H9 (cell line): ENCODE results near the gene POU6F2. TPM values are rescaled to one million over a fixed set of nuclear protein-coding genes. Genes with fewer than 3 reads are reported as not detected.

Experiments used
- DNase-seq: peaks from one replicate; pipeline ENCODE4 v3.0.0-alpha.2; 2017
- H2AFZ ChIP-seq: one replicate; pipeline ENCODE4 v1.6.1; 2013; ENCODE audit warnings: mild to moderate bottlenecking, low read length, control low read depth, moderate library complexity
- H2AK5ac ChIP-seq: 2 replicates; pipeline ENCODE4 v1.6.1; 2013; ENCODE audit warnings: low read length, control low read depth, mixed read lengths; ENCODE audit not compliant: insufficient read length
- H2BK120ac ChIP-seq: one replicate; pipeline ENCODE4 v1.6.1; 2013; ENCODE audit warnings: low read depth, mild to moderate bottlenecking, low read length, control low read depth, inconsistent platforms; ENCODE audit not compliant: poor library complexity, severe bottlenecking
- H2BK12ac ChIP-seq: 2 replicates; pipeline ENCODE4 v1.6.1; 2013; ENCODE audit warnings: low read length, control low read depth, mixed read lengths, low read depth; ENCODE audit not compliant: insufficient read length
- H2BK15ac ChIP-seq: 2 replicates; pipeline ENCODE4 v1.6.1; 2013; ENCODE audit warnings: low read depth, low read length, control low read depth
- H2BK20ac ChIP-seq: one replicate; pipeline ENCODE4 v1.6.1; 2013; ENCODE audit warnings: low read depth, mild to moderate bottlenecking, low read length, control low read depth, inconsistent platforms; ENCODE audit not compliant: poor library complexity, severe bottlenecking
- H2BK5ac ChIP-seq: 2 replicates; pipeline ENCODE4 v1.6.1; 2013; ENCODE audit warnings: low read length, control low read depth, mixed read lengths; ENCODE audit not compliant: insufficient read length
- H3K14ac ChIP-seq: 2 replicates; pipeline ENCODE4 v1.6.1; 2013; ENCODE audit warnings: low read length, control low read depth; ENCODE audit not compliant: insufficient read depth
- H3K18ac ChIP-seq: 2 replicates; pipeline ENCODE4 v1.6.1; 2013; ENCODE audit warnings: low read depth, mild to moderate bottlenecking, mixed read lengths, low read length, control low read depth; ENCODE audit not compliant: insufficient read length
- H3K23ac ChIP-seq: 2 replicates; pipeline ENCODE4 v1.6.1; 2013; ENCODE audit warnings: low read length, control low read depth, mixed read lengths, low read depth; ENCODE audit not compliant: insufficient read length
- H3K23me2 ChIP-seq: 2 replicates; pipeline ENCODE4 v1.6.1; 2013; ENCODE audit warnings: low read depth, mild to moderate bottlenecking, mixed read lengths, low read length, control low read depth; ENCODE audit not compliant: insufficient read length, poor library complexity, severe bottlenecking
- H3K27ac ChIP-seq: 2 replicates; pipeline ENCODE4 v1.5.1; 2013; ENCODE audit warnings: low read length, control low read depth, mixed read lengths, low read depth; ENCODE audit not compliant: insufficient read length
- H3K27me3 ChIP-seq: 2 replicates; pipeline ENCODE4 v1.6.1; 2013; ENCODE audit warnings: low read length, control low read depth, inconsistent platforms; ENCODE audit not compliant: insufficient read depth
- H3K4ac ChIP-seq: 2 replicates; pipeline ENCODE4 v1.6.1; 2013; ENCODE audit warnings: low read depth, mild to moderate bottlenecking, control low read depth, inconsistent platforms, low read length, moderate library complexity
- H3K4me1 ChIP-seq: 2 replicates; pipeline ENCODE4 v1.6.1; 2013; ENCODE audit warnings: low read length, control low read depth, inconsistent platforms; ENCODE audit not compliant: insufficient read depth
- H3K4me2 ChIP-seq: 2 replicates; pipeline ENCODE4 v1.6.1; 2013; ENCODE audit warnings: low read length, control low read depth, mixed read lengths; ENCODE audit not compliant: insufficient read length, insufficient read depth
- H3K56ac ChIP-seq: 2 replicates; pipeline ENCODE4 v1.6.1; 2013; ENCODE audit warnings: low read depth, mild to moderate bottlenecking, mixed read lengths, low read length, control low read depth; ENCODE audit not compliant: insufficient read length
- H3K79me1 ChIP-seq: 2 replicates; pipeline ENCODE4 v1.6.1; 2013; ENCODE audit warnings: low read depth, mild to moderate bottlenecking, moderate library complexity, low read length, control low read depth, inconsistent platforms; ENCODE audit not compliant: insufficient read depth, poor library complexity, severe bottlenecking
- H3K79me2 ChIP-seq: 2 replicates; pipeline ENCODE4 v1.6.1; 2013; ENCODE audit warnings: low read length, control low read depth, inconsistent platforms; ENCODE audit not compliant: insufficient read depth
- H3K9ac ChIP-seq: 2 replicates; pipeline ENCODE4 v1.6.1; 2013; ENCODE audit warnings: low read length, control low read depth, mixed read lengths; ENCODE audit not compliant: insufficient read length; ENCODE audit errors: extremely low read depth
- H3K9me3 ChIP-seq: one replicate; pipeline ENCODE4 v1.6.1; 2013; ENCODE audit warnings: low read depth, low read length, inconsistent platforms; ENCODE audit not compliant: control insufficient read depth
- H3T11ph ChIP-seq: one replicate; pipeline ENCODE4 v1.6.1; 2013; ENCODE audit warnings: mild to moderate bottlenecking, low read length, control low read depth, inconsistent platforms
- H4K20me1 ChIP-seq: one replicate; pipeline ENCODE4 v1.6.1; 2013; ENCODE audit not compliant: control insufficient read depth, insufficient read length, insufficient read depth
- H4K5ac ChIP-seq: 2 replicates; pipeline ENCODE4 v1.6.1; 2013; ENCODE audit warnings: low read depth, mild to moderate bottlenecking, mixed read lengths, low read length, control low read depth; ENCODE audit not compliant: insufficient read length
- H4K8ac ChIP-seq: replicated peaks from 2 replicates; pipeline ENCODE4 v1.6.1; 2013; ENCODE audit warnings: low read length, control low read depth, mixed read lengths, low read depth; ENCODE audit not compliant: insufficient read length
- H4K91ac ChIP-seq: 2 replicates; pipeline ENCODE4 v1.6.1; 2013; ENCODE audit warnings: low read depth, mild to moderate bottlenecking, moderate library complexity, mixed read lengths, low read length, control low read depth; ENCODE audit not compliant: insufficient read length
- H3K27ac Mint-ChIP-seq, 3 experiments: 2 replicates in 2 of 3; 3 replicates in 1 of 3; pipeline ENCODE4 v1.8.0; 2020 to 2021; ENCODE audit warnings: mixed read lengths in 3 of 3, mild to moderate bottlenecking in 1 of 3, moderate library complexity in 1 of 3
- H3K27me3 Mint-ChIP-seq: 2 replicates; pipeline ENCODE4 v1.8.0; 2021; ENCODE audit warnings: low read depth, mild to moderate bottlenecking, moderate library complexity, mixed read lengths
- H3K36me3 Mint-ChIP-seq, 3 experiments: 2 replicates in 2 of 3; 3 replicates in 1 of 3; pipeline ENCODE4 v1.8.0; 2020 to 2021; ENCODE audit warnings: low read depth in 3 of 3, mixed read lengths in 3 of 3; ENCODE audit not compliant: insufficient read depth in 1 of 3
- H3K4me1 Mint-ChIP-seq, 2 experiments: 2 replicates each; pipeline ENCODE4 v1.8.0; 2020; ENCODE audit warnings: mixed read lengths in 2 of 2
- H3K4me3 Mint-ChIP-seq, 2 experiments: 2 replicates in 1 of 2; 3 replicates in 1 of 2; pipeline ENCODE4 v1.8.0; 2020 to 2021; ENCODE audit warnings: mild to moderate bottlenecking in 2 of 2, mixed read lengths in 2 of 2, moderate library complexity in 1 of 2
- H3K9me3 Mint-ChIP-seq, 2 experiments: 2 replicates in 1 of 2; 3 replicates in 1 of 2; pipeline ENCODE4 v1.8.0; 2020; ENCODE audit warnings: mild to moderate bottlenecking in 2 of 2, mixed read lengths in 2 of 2, moderate library complexity in 1 of 2
- WGBS: extraction: QIAGEN DNeasy Blood & Tissue Kit; methylation state at CpG from one replicate; pipeline ENCODE4 v1.1.7; 2013; ENCODE audit warnings: missing lambda C conversion rate, low lambda C conversion rate, mixed read lengths; ENCODE audit not compliant: insufficient read length; ENCODE audit errors: extremely low coverage; 5-methylcytosine and 5-hydroxymethylcytosine counted together
- total RNA-seq: library from RNA; stranded (reverse); gene quantifications from 2 replicates; pipeline ENCODE4 v1.2.1, GENCODE V29; 2021
- TF ChIP-seq, protein P1 (sequence below): fragments of 200-600 bp; sonication (generic); conservative IDR thresholded peaks from 3 replicates; pipeline ENCODE4 v1.8.0; 2021; ENCODE audit warnings: antibody characterized with exemption, mild to moderate bottlenecking

The POU6F2 gene
- total RNA-seq, 1 experiment from 2014 or later = 1.9 TPM

- H4K20me1 ChIP-seq = peaks cover 2% of the 10 kb centered on the region
- H3K14ac ChIP-seq = no peak overlapping the region
- H3K27me3 ChIP-seq = no peaks in the 10 kb centered on the region
- H3K18ac ChIP-seq = no peak overlapping the region
- H3K27ac Mint-ChIP-seq = peak overlapping the region in 2 of 3 experiments; percentile 28 to 63; a peak in 4 of 7 replicates
- H2BK20ac ChIP-seq = no peak overlapping the region
- no peak overlapping the region for H3K4me3 Mint-ChIP-seq
- H3K9ac ChIP-seq = no peak overlapping the region
- no peaks in the 10 kb centered on the region; the same call in 1 of the 2 replicates for H3K4me1 ChIP-seq
- H4K8ac ChIP-seq = no peak overlapping the region
- no peaks in the 10 kb centered on the region for H3K27me3 Mint-ChIP-seq
- peaks cover 0 to 6% of the 10 kb centered on the region in 2 experiments; a peak in 2 of 4 replicates for H3K4me1 Mint-ChIP-seq
- H3K36me3 Mint-ChIP-seq = no peaks in the 10 kb centered on the region
- H2BK12ac ChIP-seq = no peak overlapping the region
- no peaks in the 10 kb centered on the region for H3K79me2 ChIP-seq
- H3K79me1 ChIP-seq = no peaks in the 10 kb centered on the region
- no peaks in the 10 kb centered on the region for H3K9me3 ChIP-seq
- WGBS = no CpG with 5 or more reads among the region's 8 CpGs
- H2BK120ac ChIP-seq = no peak overlapping the region
- H3T11ph ChIP-seq = no peak overlapping the region
- no peaks in the 10 kb centered on the region; a peak in 1 of 5 replicates for H3K9me3 Mint-ChIP-seq
- no peak overlapping the region for H2AFZ ChIP-seq
- no peaks in the 10 kb centered on the region for H3K23me2 ChIP-seq
- H2BK5ac ChIP-seq = no peak overlapping the region
- no peak overlapping the region for H3K4me2 ChIP-seq
- no peak overlapping the region for H4K5ac ChIP-seq
- H3K27ac ChIP-seq = no peak overlapping the region
- H2AK5ac ChIP-seq = no peak overlapping the region
- H2BK15ac ChIP-seq = no peak overlapping the region
- no peak overlapping the region for H3K4ac ChIP-seq
- no peak overlapping the region for H3K23ac ChIP-seq
- no peak for DNase-seq
- H4K91ac ChIP-seq = no peak overlapping the region
- TF ChIP-seq, protein P1, sequence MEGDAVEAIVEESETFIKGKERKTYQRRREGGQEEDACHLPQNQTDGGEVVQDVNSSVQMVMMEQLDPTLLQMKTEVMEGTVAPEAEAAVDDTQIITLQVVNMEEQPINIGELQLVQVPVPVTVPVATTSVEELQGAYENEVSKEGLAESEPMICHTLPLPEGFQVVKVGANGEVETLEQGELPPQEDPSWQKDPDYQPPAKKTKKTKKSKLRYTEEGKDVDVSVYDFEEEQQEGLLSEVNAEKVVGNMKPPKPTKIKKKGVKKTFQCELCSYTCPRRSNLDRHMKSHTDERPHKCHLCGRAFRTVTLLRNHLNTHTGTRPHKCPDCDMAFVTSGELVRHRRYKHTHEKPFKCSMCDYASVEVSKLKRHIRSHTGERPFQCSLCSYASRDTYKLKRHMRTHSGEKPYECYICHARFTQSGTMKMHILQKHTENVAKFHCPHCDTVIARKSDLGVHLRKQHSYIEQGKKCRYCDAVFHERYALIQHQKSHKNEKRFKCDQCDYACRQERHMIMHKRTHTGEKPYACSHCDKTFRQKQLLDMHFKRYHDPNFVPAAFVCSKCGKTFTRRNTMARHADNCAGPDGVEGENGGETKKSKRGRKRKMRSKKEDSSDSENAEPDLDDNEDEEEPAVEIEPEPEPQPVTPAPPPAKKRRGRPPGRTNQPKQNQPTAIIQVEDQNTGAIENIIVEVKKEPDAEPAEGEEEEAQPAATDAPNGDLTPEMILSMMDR = no peak
- no peak overlapping the region for H3K56ac ChIP-seq
Observed at GRCh38 chr7:39005036-39005435, 27.3 kb downstream of the POU6F2 start.
